ENCODE data around the gene CD226.
"Not testable (repeated sequence)": the region's sequence is repeated elsewhere in the genome, so short reads cannot be mapped to it uniquely, and the experiment has no call there.

CD226 gene

DNA sequence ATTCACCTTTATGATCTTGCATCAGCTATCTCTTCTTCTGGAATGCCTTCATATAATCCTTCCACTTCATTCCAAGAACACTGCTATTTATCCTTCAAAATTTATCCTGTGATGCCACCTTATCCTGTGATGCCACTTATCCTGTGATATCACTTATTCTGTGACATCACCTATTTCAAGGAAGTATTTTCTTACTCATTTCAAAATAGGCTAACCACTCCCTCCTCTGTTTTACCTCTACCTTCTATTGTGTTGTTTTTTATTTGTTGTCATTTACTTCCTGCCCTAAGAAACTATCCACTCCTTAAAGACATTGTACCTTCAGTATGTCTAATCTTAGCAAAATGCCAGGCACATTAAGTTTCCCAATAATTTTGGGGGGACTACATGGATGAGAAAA lies 38.8 kb downstream of the CD226 start:
- no peak for DNase-seq (ENCODE audit: low spot score)

DNA sequence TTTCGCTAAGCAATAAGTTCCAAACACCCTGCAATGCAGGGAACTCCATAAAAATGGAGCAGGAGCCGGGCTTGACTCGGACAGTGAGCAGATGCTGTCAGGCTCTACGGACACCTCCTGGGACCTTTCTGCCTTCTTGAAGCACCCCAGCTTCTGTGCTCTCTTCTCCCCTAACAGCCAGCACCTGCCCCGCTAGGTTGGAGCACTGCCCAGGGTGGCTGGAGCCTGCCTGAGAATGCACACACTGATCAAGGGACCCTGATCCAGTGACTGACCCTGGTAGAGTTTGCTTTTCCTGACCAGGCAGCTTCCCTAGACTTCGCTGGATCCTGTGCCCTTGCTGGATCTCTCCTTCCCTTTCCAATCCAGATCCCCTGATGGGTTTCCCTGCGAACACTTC lies 40.9 kb downstream of the CD226 start:
- no peak for DNase-seq (ENCODE audit: low spot score)

DNA sequence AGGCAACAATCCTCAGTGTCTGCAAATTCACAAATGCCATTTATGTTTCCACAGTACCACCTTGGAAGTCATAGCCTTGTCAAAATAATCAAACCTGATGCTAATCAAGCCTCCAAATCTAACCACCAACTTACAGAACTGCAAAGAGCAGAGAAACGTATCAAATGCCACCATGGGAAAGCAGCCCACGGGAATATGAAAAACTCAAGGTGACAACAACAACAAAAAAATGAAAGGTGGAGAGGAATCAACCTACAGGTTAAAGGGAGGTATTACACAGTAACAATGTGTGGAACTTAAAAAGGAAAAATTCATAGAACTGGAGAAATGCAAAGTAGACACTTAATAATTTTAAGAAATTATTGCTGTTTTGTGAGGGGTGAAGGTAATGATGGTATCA lies 46.7 kb downstream of the CD226 start:
- no peak for DNase-seq (ENCODE audit: low spot score)

DNA sequence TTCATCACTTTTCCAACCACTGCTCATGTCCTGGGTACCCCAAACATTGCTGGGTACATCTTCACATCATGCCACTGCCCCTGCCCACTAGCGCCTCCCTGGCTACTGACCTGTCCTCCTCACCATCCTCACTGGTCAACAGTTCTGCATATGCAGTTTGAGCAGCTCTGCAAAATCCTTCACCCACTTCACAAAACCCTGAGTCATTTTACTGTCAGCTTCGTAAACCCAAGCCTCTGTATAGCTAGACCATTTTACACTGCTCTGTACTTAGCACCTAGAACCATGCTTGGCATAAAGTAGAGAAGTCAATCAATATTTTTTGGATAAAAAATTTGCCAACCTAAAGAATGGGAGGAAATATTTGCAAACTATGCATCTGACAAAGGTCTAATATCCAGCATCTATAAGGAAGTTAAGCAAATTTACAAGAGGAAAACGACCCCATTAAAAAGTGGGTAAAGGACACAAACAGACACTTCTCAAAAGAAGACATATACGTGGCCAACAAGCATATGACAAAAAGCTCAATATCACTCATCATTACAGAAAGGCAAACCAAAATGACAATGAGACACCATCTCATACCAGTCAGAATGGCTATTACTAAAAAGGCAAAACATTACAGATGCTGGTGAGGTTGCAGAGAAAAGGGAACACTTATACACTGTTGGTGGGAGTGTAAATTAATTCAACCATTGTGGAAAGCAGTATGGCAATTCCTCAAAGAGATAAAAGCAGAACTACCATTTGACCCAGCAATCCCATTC lies 48.3 kb downstream of the CD226 start:
- not testable (repeated sequence) for DNase-seq (ENCODE audit: low spot score)

DNA sequence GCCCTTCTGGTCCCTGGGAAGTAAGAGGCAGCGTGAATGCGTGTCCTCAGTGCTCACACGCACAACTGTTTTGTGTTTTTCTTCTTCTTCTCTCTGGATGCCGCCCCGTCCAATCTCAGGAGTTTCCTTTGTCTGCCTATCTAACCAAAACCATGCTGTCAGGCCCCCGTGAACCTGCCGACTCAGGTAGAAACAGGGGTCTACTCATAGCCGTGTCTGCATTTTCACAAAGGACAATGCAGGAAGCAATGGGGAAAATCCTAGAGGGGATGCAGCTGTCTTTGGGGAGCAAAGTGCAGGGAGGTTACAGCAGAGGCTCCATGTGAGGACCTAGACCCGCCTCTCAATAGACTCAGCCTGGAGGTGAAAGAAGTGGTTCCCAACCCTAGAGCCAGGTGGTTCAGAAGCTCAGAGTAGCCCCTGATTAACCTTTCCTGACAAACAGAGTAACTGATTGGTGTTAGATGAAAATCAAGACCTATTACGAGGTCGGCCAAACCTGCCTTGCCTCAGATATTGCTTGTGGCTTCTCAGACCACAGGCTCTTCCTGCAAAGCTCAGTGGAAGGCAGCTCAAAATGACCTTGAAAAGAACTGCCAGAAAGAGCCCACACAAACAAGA lies 49.3 kb downstream of the CD226 start:
- DNase-seq (ENCODE audit: low spot score), result no peak

DNA sequence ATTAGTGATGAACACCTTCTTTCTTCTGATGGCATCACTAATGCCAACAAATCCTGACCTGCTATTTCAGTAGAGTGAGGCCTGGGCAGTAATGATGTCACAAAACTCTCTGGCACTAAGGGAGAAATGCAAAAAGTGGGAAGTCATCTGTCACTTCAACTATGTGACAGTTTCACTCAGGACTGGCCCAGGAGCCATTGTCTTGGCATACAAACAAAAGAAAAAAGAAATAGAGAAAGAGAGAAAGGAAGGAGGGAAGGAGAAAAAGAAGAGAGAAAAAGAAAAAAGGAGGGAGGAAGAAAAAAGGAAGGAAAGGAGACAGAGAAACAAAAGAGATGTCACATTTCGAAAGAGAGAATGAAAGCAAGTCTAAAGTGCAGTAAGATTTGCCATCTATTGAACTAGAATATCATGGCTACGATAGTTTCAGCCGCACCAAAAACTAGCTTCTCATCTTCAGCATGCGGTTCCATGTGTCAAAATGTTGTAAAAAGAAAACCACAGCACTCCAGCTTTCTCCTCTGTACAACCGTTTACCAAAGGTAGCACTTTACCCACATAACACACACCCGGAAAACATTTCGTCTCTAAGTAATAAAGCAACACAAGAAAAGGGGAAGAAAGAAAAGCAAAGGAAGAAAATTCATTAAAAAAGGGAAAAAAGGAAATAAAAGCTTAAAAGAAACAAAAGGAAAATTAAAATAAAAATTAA lies 50.1 kb downstream of the CD226 start:
- DNase-seq (ENCODE audit: low spot score), result no peak

DNA sequence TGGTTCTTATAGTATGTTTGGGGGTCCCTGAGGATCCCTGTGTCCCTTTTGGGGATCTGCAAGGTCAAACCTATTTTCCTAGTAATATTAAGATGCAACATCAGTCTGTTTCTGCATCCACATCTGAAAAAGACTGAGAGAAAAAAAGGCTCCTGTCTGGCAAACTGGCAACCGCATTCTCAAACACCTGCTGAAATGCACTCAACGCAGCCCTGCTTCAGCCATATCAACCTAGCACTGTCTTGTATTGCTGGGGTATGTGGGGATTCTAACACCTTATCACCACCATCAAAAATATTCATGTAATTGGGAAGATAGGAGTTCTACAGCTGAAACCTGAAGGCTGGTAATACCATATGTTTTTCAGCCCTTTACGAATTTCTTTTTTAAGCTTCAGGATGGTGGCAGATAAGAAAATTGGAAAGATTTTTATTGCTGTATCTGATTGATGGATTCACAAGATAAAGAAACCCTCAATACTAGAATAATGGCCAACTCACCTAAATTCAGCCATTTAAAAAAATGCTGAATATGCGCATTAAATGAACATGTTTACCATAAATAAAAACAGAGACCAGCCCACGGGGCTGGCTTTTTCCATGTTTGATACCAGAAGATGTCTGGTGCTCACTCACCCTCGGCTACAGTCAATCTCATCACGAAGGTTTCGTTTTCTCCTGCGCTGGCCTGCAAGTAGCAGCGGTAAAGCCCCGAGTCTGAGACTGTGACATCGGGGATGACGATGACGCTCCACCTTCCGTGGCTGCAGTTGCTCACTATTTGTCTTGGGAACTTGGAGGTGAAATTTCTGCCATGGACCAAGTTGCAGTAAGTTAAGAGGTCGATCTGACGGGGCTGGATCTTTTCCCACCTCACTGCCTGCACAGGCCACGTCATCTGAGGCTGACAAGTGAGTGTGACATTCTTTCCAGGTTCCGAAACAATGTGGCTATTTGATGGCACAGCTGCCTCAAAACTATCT lies 52.3 kb downstream of the CD226 start:
- no peak for DNase-seq (ENCODE audit: low spot score)

DNA sequence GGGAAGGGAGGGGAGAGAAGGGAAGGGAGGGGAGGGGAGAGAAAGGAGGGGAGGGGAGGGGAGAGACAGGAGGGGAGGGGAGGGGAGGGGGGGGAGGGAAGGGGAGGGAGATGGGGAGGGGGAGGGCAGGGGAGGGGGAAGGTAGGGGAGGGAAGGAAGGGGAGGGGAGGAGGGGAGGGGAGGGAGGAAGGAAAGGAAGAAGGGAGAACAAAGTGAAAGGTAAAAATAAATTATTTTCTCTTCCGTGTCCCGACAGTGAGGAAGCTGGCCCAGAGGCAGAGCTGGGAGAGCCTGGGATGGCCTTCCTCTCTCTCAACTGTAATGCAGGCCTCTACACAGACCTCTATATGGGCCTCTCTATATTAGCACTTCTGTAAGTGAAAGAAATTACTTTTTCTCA lies 53.2 kb downstream of the CD226 start:
- no peak for DNase-seq (ENCODE audit: low spot score)

DNA sequence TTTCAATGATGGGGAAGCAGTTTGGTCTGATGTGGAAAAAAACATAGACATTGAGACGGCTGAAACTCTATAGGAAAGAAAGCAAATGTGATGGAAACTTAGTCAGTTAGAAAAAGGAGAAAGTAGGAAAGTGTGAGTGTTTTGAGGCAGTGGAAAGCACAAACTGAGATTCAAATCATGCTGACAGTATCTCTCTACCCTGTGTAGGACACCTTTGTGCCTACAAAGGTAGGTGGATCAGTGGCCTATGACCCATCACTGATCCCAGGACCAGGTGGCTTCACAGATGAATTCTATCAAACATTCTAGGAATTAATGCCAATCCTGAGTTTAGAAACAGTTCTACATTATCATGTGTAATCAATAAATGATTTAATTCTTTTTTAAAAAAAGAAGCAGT lies 57.1 kb downstream of the CD226 start:
- no peak for DNase-seq (ENCODE audit: low spot score)

DNA sequence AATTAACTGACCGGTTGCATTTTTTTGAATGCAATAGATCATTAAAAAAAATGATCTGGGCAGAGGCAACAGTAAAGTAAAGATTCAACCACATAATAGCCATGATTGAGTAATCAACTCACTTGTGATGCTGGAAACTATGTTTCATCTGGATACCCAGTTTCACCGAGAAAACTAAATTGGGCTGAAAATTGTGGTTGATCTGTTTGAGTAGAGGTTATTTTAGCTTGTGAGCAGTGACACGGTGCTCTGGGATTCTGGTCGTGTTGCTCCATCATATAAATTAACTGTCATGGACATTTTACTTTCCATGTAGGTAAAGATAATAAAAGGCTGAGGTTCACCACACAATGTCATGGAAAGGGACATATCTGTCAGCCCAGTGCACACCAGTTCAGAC lies 58.7 kb downstream of the CD226 start:
- no peak for DNase-seq (ENCODE audit: low spot score)

DNA sequence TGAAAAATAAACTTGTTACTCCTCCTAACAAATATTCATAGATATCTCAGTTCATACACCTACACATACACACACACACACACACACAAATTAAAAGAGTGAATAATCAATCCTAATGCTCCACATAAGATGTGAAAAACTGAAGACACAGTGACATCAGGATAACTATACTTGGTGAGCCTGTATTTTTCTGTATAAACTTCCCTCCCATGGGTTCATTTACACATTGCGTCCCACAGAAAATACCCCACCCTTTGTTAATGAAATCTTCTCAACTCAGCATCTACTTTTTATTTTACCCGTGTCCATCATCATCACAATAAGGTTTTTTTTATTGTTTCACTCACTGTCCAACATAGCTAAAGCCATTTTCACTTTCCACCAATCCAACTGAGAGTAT lies 60.4 kb downstream of the CD226 start:
- no peak for DNase-seq (ENCODE audit: low spot score)

DNA sequence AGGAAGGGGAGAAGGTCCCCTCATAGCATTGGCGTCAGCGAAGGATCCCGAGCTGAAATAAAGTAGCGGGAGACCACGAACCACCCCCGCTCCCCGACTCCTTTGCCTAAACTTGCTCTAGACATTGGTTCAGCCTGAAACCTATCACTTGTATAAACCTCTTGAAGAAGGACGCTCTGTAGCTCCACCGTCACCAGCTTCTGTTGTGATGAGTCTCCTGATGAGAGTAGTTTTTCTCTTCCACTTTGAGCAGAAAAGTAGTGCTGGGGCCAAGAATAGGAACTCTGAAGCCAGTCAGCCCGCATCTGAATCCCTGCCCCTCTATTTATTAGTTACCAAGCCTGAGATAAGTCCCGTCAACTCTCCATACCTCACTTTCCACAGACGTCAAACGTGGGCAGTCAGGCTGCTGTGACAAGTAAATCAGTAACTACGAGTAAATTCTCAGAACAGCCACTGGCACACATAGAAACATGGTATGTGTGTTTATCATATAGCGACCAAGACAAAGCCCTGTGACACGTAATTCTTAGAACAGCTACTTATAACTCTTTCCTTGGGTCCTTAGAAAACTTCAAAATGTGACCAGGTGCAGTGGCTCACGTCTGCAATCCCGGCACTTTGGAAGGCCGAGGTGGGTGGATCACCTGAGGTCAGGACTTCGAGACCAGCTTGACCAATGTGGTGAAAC lies 61.7 kb downstream of the CD226 start:
- DNase-seq (ENCODE audit: low spot score), result no peak

DNA sequence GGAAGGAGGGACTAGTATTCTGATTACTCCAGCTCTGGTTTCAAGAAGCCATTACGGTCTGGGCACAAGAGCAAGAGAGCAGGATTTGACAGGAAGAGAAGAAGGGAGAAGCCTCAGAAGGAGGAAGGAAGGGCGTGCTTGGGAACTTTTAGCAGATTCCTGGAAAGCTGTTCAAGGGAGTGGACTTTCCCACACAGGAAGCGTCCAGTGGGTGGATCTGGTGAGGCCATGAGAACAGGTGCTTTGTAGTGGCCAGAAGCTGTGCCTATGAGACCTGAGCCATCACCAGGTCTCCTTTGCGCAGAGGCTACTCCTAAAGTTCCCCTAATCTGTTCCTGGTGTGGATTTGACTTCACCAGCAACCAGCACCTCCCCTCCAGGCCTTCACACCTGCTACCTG lies 62.3 kb downstream of the CD226 start:
- DNase-seq (ENCODE audit: low spot score), result no peak

DNA sequence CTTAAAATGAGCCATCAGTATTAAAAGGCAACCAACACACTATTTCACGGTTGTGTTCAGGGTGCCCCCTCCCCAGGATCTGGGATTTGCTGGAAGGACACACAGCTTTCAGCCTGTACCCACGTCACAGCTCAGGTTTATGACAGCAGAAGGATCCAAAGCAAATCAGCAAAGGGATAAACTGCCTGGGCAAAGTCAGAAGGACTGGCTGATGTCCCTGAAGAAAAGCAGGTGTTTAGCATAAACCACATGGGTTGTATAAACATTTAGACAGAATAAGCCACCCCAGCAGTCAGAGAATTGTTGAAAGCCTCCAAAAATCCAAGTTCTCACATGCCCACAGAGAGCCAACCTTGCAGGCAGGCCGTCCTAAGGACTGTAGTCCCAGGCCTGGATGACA lies 63.9 kb downstream of the CD226 start:
- no peak for DNase-seq (ENCODE audit: low spot score)

DNA sequence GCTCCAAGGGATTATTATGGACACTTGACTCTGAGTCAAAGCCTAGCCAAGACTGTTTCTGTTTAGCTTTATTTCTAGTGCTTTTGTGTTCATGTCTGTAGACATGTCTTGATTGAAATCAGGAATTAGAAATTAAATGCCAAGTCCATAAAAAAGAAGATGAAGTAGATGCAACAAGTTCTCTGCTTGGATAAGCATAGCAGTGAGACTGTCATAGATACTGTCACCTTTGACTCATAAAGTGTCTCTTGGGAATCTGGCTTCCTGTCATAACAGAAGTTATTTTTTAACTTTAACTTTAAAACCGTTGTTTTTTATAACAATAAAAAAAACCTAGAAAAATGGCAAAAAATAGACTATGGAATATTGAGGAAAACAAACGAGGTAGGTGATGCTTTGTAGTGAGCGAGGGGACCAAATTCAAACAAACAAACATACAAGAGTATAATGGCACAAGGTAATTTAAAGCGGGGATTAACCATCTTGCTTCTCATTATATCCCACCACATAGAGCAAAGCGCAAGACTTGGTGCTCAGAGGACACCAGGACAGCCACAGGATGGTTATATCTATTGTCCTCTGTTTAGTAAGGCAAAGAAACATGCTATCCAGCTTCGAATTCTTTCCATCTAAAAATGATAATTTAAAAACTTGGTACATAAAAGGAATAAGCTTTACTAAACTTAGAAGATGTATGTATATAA lies 64.6 kb downstream of the CD226 start:
- DNase-seq (ENCODE audit: low spot score), result no peak

DNA sequence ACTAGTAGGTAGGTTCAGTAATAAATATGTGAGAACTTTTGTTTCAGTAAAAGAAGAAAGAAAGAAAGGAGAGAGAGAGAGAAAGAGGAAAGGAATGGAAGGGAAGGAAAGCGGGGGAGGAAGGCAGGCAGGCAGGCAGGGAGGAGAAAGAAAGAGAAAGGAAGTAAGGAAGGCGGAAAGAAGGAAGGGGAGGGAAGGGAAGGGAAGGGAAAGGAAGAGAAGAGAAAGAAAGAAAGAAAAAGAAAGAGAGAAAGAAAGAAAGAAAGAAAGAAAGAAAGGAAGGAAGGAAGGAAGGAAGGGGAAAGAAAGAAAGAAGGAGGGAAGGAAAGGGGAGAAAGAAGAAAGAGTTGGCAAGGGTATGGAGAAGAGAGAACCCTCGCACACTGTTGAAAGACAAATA lies 67.6 kb downstream of the CD226 start:
- DNase-seq (ENCODE audit: low spot score), result no peak

DNA sequence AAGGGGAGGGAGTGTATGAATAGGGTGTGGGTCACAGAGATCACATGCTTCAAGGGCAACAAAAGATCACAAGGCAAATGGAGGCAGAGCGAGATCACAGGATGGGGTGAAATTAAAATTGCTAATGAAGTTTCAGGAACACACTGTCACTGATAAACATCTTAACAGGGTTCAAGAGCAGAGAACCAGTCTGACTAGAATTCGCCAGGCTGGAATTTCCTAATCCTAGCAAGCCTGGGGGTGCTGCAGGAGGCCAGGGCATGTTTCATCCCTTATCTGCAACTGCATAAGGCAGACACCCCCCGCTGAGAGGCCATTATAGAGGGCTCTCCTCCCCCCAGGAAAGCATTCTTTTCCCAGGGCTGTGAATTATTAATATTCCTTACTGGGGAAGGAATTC lies 68.6 kb downstream of the CD226 start:
- not testable (repeated sequence) for DNase-seq (ENCODE audit: low spot score)

DNA sequence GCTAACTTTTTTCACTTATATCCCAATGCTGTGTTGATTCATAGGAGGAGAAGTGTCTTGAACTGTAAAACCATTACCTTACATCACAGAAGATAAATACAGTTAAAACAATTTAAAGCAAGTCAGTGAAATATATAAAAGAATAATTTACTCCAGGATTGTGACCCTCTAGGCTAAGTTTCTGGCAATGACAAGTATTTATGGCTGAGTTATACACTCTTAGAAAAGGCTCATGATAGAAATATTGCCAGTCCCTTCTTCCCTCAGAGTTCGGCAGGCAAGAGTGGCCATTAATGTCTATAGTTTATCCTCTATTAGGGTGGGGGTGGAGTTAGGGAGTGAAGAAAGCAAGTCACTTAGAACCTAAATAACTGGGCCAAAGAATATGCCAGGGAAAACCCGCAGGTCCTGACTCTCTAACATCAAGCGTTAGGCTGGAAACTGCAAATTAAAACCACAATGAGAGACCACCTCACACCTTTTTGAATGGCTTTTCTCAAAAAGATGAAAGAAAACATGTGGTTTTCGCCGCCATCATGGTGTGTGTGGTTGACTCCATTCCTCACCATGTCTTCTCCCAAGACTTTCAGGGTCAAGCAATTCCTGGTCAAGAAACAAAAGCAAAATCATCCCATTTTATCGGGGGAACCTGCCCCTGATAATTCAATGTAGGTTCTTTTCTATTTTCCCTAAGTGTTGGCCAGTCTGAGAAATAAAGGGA lies 69.3 kb downstream of the CD226 start:
- no peak for DNase-seq (ENCODE audit: low spot score)

DNA sequence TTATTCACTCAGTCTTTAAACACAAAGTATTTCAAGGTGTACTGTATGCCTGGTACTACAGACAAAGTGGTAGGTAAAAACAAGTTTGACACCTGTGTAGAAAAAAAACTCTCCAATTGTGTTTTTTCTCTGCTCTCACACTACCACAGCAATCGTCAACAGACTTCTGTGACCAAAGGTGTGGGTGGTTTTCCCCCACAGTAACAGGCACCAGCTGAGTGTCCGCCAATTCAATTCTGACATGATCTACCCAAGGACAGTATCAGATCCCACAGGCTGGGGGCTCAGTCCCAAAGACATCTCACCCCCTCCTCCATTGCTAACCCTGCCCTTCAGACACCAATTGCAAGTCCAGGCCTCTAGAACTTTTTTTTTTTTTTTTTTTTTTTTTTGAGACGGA lies 71.2 kb downstream of the CD226 start:
- no peak for DNase-seq (ENCODE audit: low spot score)

DNA sequence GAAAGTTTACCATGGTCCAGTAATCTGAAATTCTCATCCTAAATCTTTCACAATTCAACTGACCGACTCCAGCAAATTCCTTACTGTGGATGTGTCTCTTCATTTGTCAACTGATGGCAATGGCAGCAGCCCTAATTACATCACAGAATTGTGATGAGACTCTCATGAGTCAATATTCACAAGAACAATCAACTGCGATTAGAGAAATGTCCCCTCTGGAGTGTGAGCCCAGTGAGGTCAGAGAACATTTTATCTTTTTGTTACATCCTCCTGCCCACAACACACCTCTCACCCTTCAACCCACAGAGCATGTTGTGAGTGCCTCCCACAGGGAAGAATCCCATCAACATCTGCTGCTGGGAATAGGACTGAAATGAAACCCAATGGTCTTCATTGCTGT lies 73.6 kb downstream of the CD226 start:
- DNase-seq (ENCODE audit: low spot score), result no peak

Data from Ammon's horn (tissue), 1 donor.